NT2/D1 (cell line): ENCODE results near the gene FRMPD4.

Source experiments
- DNase-seq: peaks from one replicate; pipeline ENCODE4 v3.0.0-alpha.2; 2011; ENCODE audit warnings: low read depth, low spot score
- H3K27me3 ChIP-seq: 2 replicates; pipeline ENCODE4 v1.6.0; 2011; ENCODE audit warnings: mild to moderate bottlenecking; ENCODE audit not compliant: insufficient read length, insufficient read depth
- H3K36me3 ChIP-seq: 2 replicates; pipeline ENCODE4 v1.6.1; 2011; ENCODE audit warnings: mild to moderate bottlenecking, low read length, mixed read lengths; ENCODE audit not compliant: insufficient read depth, insufficient read length
- H3K4me1 ChIP-seq: 2 replicates; pipeline ENCODE4 v1.5.1; 2011; ENCODE audit not compliant: insufficient read depth, insufficient read length
- H3K4me3 ChIP-seq: 2 replicates; pipeline ENCODE4 v1.5.1; 2011; ENCODE audit warnings: low read depth; ENCODE audit not compliant: insufficient read length
- H3K9ac ChIP-seq: 2 replicates; pipeline ENCODE4 v1.6.0; 2011; ENCODE audit warnings: low read depth; ENCODE audit not compliant: insufficient read length
- H3K9me3 ChIP-seq: 2 replicates; pipeline ENCODE4 v1.5.1; 2011; ENCODE audit warnings: mild to moderate bottlenecking, low read length; ENCODE audit not compliant: insufficient read depth
- SUZ12 ChIP-seq: IDR thresholded peaks from 2 replicates; pipeline ENCODE4 v1.6.1; 2011; ENCODE audit not compliant: insufficient read length, insufficient read depth; ENCODE audit errors: extremely low read depth
- YY1 ChIP-seq: IDR thresholded peaks from 2 replicates; pipeline ENCODE4 v1.6.1; 2011; ENCODE audit not compliant: insufficient read length, insufficient read depth
- ZNF274 ChIP-seq: IDR thresholded peaks from 2 replicates; pipeline ENCODE4 v1.6.1; 2011; ENCODE audit warnings: mild to moderate bottlenecking, low read depth, low read length

The FRMPD4 gene

DNA sequence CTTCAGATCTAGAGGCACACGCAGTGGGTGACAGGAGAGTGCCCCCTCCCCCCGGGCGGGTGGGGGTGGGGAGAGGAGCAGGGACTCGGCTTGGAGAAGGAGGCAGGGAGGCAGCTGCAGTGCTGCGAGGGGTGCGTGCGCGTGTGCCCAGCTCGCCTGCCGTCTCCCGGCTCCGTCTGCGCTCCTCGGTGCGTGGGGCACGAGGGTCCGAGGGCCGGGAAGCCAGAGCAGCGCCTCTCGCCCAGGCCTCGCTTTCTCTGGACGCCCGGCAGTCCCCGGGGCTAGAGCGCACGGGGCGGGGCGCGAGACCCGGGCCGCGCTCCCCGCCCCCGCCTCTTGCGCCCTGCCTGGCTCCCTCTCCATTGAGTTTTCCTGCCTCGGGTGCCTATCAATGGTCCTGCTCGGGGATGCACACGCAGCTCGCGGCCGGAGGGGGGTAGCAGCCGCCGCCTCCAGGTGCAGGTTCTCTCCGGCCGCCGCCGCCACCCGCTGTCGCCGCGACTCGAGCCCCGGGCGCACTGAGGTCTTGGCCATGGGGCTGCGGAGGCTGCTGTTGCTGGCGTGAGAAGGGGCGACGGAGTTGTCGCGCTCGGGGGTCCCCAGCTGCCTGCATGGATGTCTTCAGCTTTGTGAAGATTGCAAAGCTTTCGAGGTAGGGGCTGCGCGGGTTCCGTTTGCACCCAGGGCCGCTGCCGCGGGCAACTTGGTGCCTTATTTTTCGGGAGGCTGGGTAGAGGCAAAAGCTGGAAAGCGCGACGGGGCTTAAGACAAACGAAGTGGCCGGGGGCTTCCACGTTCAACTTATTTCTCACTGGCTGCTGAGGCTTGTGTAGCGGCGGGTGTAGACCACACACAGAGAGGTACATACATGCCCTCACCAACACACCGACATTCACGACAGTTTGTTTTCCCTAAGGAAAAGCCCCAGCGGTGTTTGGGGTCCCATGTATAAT lies at the start of gene FRMPD4:
TSS of gene FRMPD4 (plus strand) at position 113 of the 953 bp plus-strand sequence. CDS start at position 612, 499 bp downstream.
- Histone ChIP-seq H3K4me3 (peak within 1 kb of the TSS; percentile 60), H3K4me1 (no peaks in the 10 kb centered on the region), H3K27me3 (peaks cover 57% of the 10 kb centered on the region), H3K9ac (peak within 1 kb of the TSS; percentile 59), H3K9me3 (no peaks in the 10 kb centered on the region), H3K36me3 (no peaks in the 10 kb centered on the region)
- TF ChIP-seq ZNF274: no peak
- TF ChIP-seq SUZ12: no peak
- no peak for TF ChIP-seq YY1
- DNase-seq: no peak

DNA sequence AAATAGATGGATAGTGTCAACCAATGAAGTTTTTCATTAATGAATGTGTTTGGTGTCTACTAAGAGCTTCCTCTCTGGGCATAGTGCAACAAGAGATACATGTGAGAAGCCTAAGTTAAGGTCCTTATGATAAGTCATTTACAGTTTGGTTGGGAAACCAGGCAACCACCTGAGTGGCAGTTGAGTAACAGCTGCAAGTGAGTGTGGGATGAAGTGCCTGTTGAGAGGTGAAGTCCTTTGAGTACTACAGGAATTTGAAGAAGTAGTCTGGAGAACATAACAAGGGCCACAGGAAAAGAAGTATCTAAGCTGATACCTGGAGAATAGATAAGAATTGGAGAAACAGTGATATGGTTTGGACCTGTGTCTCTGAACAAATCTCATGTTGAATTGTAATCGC lies 48.5 kb upstream of the FRMPD4 start:
- H3K27me3 ChIP-seq: no peaks in the 10 kb centered on the region

GRCh38 chrX:12113321-12113720 lies 25.0 kb upstream of the FRMPD4 start:
- Histone ChIP-seq H3K4me1 (no peaks in the 10 kb centered on the region), H3K36me3 (no peaks in the 10 kb centered on the region), H3K9me3 (no peaks in the 10 kb centered on the region), H3K27me3 (no peaks in the 10 kb centered on the region), H3K4me3 (no peak overlapping the region), H3K9ac (no peak overlapping the region)
- DNase-seq: no peak
- TF ChIP-seq ZNF274: no peak
- no peak for TF ChIP-seq YY1
- no peak for TF ChIP-seq SUZ12

More for the DNA sequence above, 48.5 kb upstream of the FRMPD4 start:
- Histone ChIP-seq H3K36me3 (no peaks in the 10 kb centered on the region), H3K9ac (no peak overlapping the region), H3K4me1 (no peaks in the 10 kb centered on the region), H3K9me3 (no peaks in the 10 kb centered on the region), H3K4me3 (no peak overlapping the region)
- no peak for TF ChIP-seq YY1
- no peak for TF ChIP-seq ZNF274
- no peak for TF ChIP-seq SUZ12
- DNase-seq: no peak

- no peak for DNase-seq
- TF ChIP-seq ZNF274 (no peak), YY1 (no peak), SUZ12 (no peak)
Observed at GRCh38 chrX:12115377-12115776, 22.9 kb upstream of the FRMPD4 start.

DNA sequence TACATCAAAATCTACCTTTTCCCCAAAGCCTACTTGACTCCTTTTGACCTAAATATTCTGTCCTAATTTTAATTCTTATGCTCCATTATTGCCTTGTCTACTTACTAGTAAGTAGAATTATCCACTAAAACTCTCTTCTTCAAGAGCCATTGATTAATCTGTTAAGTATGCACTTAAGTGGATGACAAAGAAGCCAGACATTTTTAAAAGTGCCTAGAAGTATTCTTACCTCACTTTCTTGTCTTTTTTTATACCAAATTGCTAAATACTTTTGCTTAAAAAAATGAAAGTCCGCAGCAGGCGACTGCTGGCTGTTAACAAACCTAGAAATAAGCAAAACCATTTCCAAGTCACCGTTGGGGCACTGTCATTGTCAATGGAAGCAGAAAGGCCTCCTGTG lies 20.1 kb upstream of the FRMPD4 start:
- Histone ChIP-seq H3K4me1 (no peaks in the 10 kb centered on the region), H3K4me3 (no peak overlapping the region), H3K27me3 (no peaks in the 10 kb centered on the region), H3K36me3 (no peaks in the 10 kb centered on the region), H3K9ac (no peak overlapping the region), H3K9me3 (no peaks in the 10 kb centered on the region)
- no peak for DNase-seq
- TF ChIP-seq SUZ12 (no peak), YY1 (no peak), ZNF274 (no peak)

More at GRCh38 chrX:12115377-12115776, 22.9 kb upstream of the FRMPD4 start:
- Histone ChIP-seq H3K4me1 (no peaks in the 10 kb centered on the region), H3K9me3 (no peaks in the 10 kb centered on the region), H3K9ac (no peak overlapping the region), H3K4me3 (no peak overlapping the region), H3K27me3 (no peaks in the 10 kb centered on the region), H3K36me3 (no peaks in the 10 kb centered on the region)

- TF ChIP-seq YY1 (no peak), SUZ12 (no peak), ZNF274 (no peak)
- no peaks in the 10 kb centered on the region for H3K36me3 ChIP-seq
- no peaks in the 10 kb centered on the region for H3K4me1 ChIP-seq
- H3K9ac ChIP-seq: no peak overlapping the region
- H3K4me3 ChIP-seq: no peak overlapping the region
- H3K27me3 ChIP-seq: no peaks in the 10 kb centered on the region
- no peak for DNase-seq
- H3K9me3 ChIP-seq: peaks cover 17% of the 10 kb centered on the region
Observed at GRCh38 chrX:12128017-12128416, 10.3 kb upstream of the FRMPD4 start.

DNA sequence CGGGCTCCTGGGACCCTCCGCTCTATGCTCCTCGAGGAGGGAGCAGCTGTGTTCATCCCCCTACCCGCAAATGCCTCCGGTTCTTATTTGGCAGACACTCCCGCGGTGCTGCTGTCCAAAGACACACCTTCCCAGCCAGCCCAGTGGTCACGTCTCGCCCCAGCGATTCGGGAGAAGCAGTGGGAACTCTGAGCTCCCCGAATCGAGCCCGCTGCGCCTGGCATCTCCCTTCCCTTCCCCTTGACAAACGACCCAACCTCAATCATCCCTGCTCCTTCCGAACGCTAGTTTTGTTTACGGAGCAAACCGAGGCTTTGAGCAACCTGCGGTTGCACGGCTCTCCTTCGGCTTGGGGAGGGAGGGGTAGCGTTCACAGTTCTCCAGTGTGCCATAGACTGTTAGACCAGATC lies 317 bp upstream of the FRMPD4 start:
- Histone ChIP-seq H3K27me3 (peaks cover 57% of the 10 kb centered on the region), H3K36me3 (no peaks in the 10 kb centered on the region), H3K4me1 (no peaks in the 10 kb centered on the region), H3K4me3 (peak overlapping the region; percentile 60), H3K9ac (peak overlapping the region; percentile 59), H3K9me3 (no peaks in the 10 kb centered on the region)
- DNase-seq: no peak
- TF ChIP-seq ZNF274: no peak
- TF ChIP-seq SUZ12: no peak
- TF ChIP-seq YY1: no peak
